ENCODE measurements around the gene TBC1D22A. TPM values are rescaled to one million over a fixed set of nuclear protein-coding genes. Genes with fewer than 3 reads are reported as not detected.

TBC1D22A gene
- polyA plus RNA-seq, 1 donor from 2014 or later, result 9.3 TPM

- no peaks in the 10 kb centered on the region for H3K27me3 ChIP-seq (ENCODE audit: insufficient read depth, low read depth, low read length)
- H3K9me3 ChIP-seq (ENCODE audit: low read length), result peaks cover 3% of the 10 kb centered on the region
- no peaks in the 10 kb centered on the region for H3K36me3 ChIP-seq (ENCODE audit: insufficient read depth, low read length)
- no peak overlapping the region for H3K9ac ChIP-seq (ENCODE audit: low read length)
- no peaks in the 10 kb centered on the region for H3K9me2 ChIP-seq (ENCODE audit: insufficient read depth, low read length)
- no peaks in the 10 kb centered on the region for H3K79me2 ChIP-seq (replicated peaks; ENCODE audit: insufficient read depth, low read length)
- no peak overlapping the region for H3K4me3 ChIP-seq (ENCODE audit: low read length)
- no peak overlapping the region for H3K27ac ChIP-seq (ENCODE audit: low read length)
- no peak overlapping the region for H3K4me2 ChIP-seq (ENCODE audit: low read length)
- no peaks in the 10 kb centered on the region for H4K20me1 ChIP-seq (ENCODE audit: insufficient read depth)
- H3F3A ChIP-seq (ENCODE audit: insufficient read depth, low read length, poor library complexity, severe bottlenecking), result no peaks in the 10 kb centered on the region
- H2AFZ ChIP-seq (ENCODE audit: low read depth, low read length), result no peak overlapping the region
- TF ChIP-seq SMC3 (conservative IDR thresholded peaks at IDR 0.05; ENCODE audit: poor library complexity) (no peak), RAD21 (conservative IDR thresholded peaks at IDR 0.05) (no peak), POLR2AphosphoS5 (IDR thresholded peaks at IDR 0.05) (no peak), EZH2 (IDR thresholded peaks at IDR 0.05; ENCODE audit: borderline replicate concordance, insufficient read depth, low read length, poor library complexity, severe bottlenecking) (no peak), MXI1 (conservative IDR thresholded peaks at IDR 0.05; ENCODE audit: poor library complexity, severe bottlenecking) (no peak), TAF1 (IDR thresholded peaks at IDR 0.05; ENCODE audit: low read depth) (no peak), CTCF (IDR thresholded peaks at IDR 0.05; ENCODE audit: poor library complexity, severe bottlenecking) (no peak), EP300 (conservative IDR thresholded peaks at IDR 0.05; ENCODE audit: poor library complexity, severe bottlenecking) (no peak), REST (IDR thresholded peaks at IDR 0.05; ENCODE audit: borderline replicate concordance) (no peak)
These were observed 71.7 kb downstream of the TBC1D22A start for GRCh38 chr22:46834021-46834737.

- Histone ChIP-seq H3K4me3 (ENCODE audit: low read length) (no peak overlapping the region), H3F3A (ENCODE audit: insufficient read depth, low read length, poor library complexity, severe bottlenecking) (no peaks in the 10 kb centered on the region), H3K27me3 (ENCODE audit: insufficient read depth, low read depth, low read length) (no peaks in the 10 kb centered on the region), H2AFZ (ENCODE audit: low read depth, low read length) (no peak overlapping the region), H3K27ac (ENCODE audit: low read length) (no peak overlapping the region), H3K9me2 (ENCODE audit: insufficient read depth, low read length) (no peaks in the 10 kb centered on the region), H3K79me2 (replicated peaks; ENCODE audit: insufficient read depth, low read length) (no peaks in the 10 kb centered on the region), H3K4me2 (ENCODE audit: low read length) (no peak overlapping the region), H3K9ac (ENCODE audit: low read length) (no peak overlapping the region), H4K20me1 (ENCODE audit: insufficient read depth) (no peaks in the 10 kb centered on the region), H3K36me3 (ENCODE audit: insufficient read depth, low read length) (no peaks in the 10 kb centered on the region), H3K9me3 (ENCODE audit: low read length) (peaks cover 3% of the 10 kb centered on the region)
- TF ChIP-seq TAF1 (IDR thresholded peaks at IDR 0.05; ENCODE audit: low read depth) (no peak), CTCF (IDR thresholded peaks at IDR 0.05; ENCODE audit: poor library complexity, severe bottlenecking) (no peak), MXI1 (conservative IDR thresholded peaks at IDR 0.05; ENCODE audit: poor library complexity, severe bottlenecking) (no peak), RAD21 (conservative IDR thresholded peaks at IDR 0.05) (no peak)
These were observed 72.8 kb downstream of the TBC1D22A start for GRCh38 chr22:46835288-46835687.
